Left lung (tissue), 10 donors: ENCODE measurements around the gene PKDCC. TPM values are rescaled to one million over a fixed set of nuclear protein-coding genes. Genes with fewer than 3 reads are reported as not detected.

Experiments
- ATAC-seq: fragments of 200-7000 bp; cut with Tn5 transposase; one replicate; pipeline ENCODE4 v1.9.1; 2020; ENCODE audit warnings: moderate library complexity
- DNase-seq, 4 donors: peaks; one replicate each; pipeline ENCODE4 v3.0.0-alpha.2; 2013 to 2020
- H3K27ac ChIP-seq, 2 donors: fragments of 200-600 bp; sonication (generic) in 1 of 2; one replicate each; pipeline versions ENCODE4 v1.5.0 to v1.8.0; 2020 to 2021
- H3K27me3 ChIP-seq, 2 donors: fragments of 200-600 bp; sonication (generic) in 1 of 2; one replicate each; pipeline versions ENCODE4 v1.5.0 to v1.8.0; 2020 to 2021
- H3K36me3 ChIP-seq, 2 donors: fragments of 200-600 bp; sonication (generic) in 1 of 2; one replicate each; pipeline versions ENCODE4 v1.5.0 to v1.8.0; 2020 to 2021
- H3K4me1 ChIP-seq, 2 donors: fragments of 200-600 bp; one replicate each; pipeline ENCODE4 v1.8.0; 2021
- H3K4me3 ChIP-seq, 2 donors: fragments of 200-600 bp; sonication (generic) in 1 of 2; one replicate each; pipeline versions ENCODE4 v1.5.0 to v1.8.0; 2020 to 2021; ENCODE audit warnings: mild to moderate bottlenecking in 1 of 2
- H3K9me3 ChIP-seq, 2 donors: fragments of 200-600 bp; sonication (generic) in 1 of 2; one replicate each; pipeline versions ENCODE4 v1.5.0 to v1.8.0; 2020 to 2021
- CTCF ChIP-seq, 2 donors: fragments of 200-600 bp; sonication (generic) in 1 of 2; IDR thresholded peaks; one replicate each; pipeline versions ENCODE4 v1.5.0 to v1.8.0; 2021; ENCODE audit warnings: antibody characterized with exemption in 2 of 2
- intact Hi-C, 2 donors: fragments of 100-400 bp; cut with DNase I; formaldehyde crosslinking; loops; one replicate each; pipeline versions ENCODE4 v1.11.2 to v1.14.2; 2022
- polyA plus RNA-seq, 6 donors: library from polyadenylated mRNA; unstranded; fragments of 120-200 nt; gene quantifications; one replicate each; pipeline ENCODE4 v1.2.1, GENCODE V29; 2013; ENCODE audit not compliant: insufficient read length in 6 of 6
- total RNA-seq, 2 donors: library from RNA; stranded (reverse); fragmentation: NEBNext Ultra II Directional; extraction: Animal tissue kit (Norgen Biotek cat#: 25700); gene quantifications; one replicate each; pipeline ENCODE4 v1.2.1, GENCODE V29; 2021
- donor health status: DM: no; HTN: yes; CAD: no.
- donor health status: DM: no; HTN: no; CAD: no.

The PKDCC gene
- total and polyA plus RNA-seq, 8 donors, result 63.1 to 224 (median 129) TPM

GRCh38 chr2:42009657-42010580 lies 37.9 kb upstream of the PKDCC start:
- Histone ChIP-seq H3K4me3 (no peak overlapping the region), H3K27me3 (no peaks in the 10 kb centered on the region), H3K4me1 (no peaks in the 10 kb centered on the region), H3K36me3 (no peaks in the 10 kb centered on the region), H3K27ac (peak overlapping the region in 1 of 2 donors; percentile 4), H3K9me3 (peaks cover 0 to 2% of the 10 kb centered on the region in 2 donors)
- ATAC-seq (no peak), DNase-seq (no peak)
- no peak for TF ChIP-seq CTCF (IDR thresholded peaks at IDR 0.05)
- intact Hi-C loops, result no loop called here

- H3K4me3 ChIP-seq, result no peak overlapping the region
- DNase-seq, result no peak
- intact Hi-C loops, result no loop called here
- no peaks in the 10 kb centered on the region for H3K9me3 ChIP-seq
- no peaks in the 10 kb centered on the region for H3K4me1 ChIP-seq
- no peaks in the 10 kb centered on the region for H3K27me3 ChIP-seq
- ATAC-seq, result no peak
- no peak for TF ChIP-seq CTCF (IDR thresholded peaks at IDR 0.05)
- no peak overlapping the region for H3K27ac ChIP-seq
- no peaks in the 10 kb centered on the region for H3K36me3 ChIP-seq
These were observed 37.0 kb upstream of the PKDCC start for GRCh38 chr2:42010743-42011298.

- Histone ChIP-seq H3K9me3 (no peaks in the 10 kb centered on the region), H3K36me3 (no peaks in the 10 kb centered on the region), H3K27me3 (no peaks in the 10 kb centered on the region), H3K27ac (no peak overlapping the region), H3K4me1 (no peaks in the 10 kb centered on the region), H3K4me3 (no peak overlapping the region)
- intact Hi-C loops, result no loop called here
- DNase-seq, result no peak
- no peak for TF ChIP-seq CTCF (IDR thresholded peaks at IDR 0.05)
- ATAC-seq, result no peak
These were observed 35.7 kb upstream of the PKDCC start for GRCh38 chr2:42012137-42012536.

- ATAC-seq, result no peak
- no peak overlapping the region for H3K4me3 ChIP-seq
These were observed 35.2 kb upstream of the PKDCC start for GRCh38 chr2:42012651-42013050.

More at GRCh38 chr2:42012651-42013050, 35.2 kb upstream of the PKDCC start:
- intact Hi-C loops, result no loop called here
- DNase-seq, result no peak
- Histone ChIP-seq H3K4me1 (no peaks in the 10 kb centered on the region), H3K36me3 (no peaks in the 10 kb centered on the region), H3K27me3 (no peaks in the 10 kb centered on the region), H3K9me3 (no peaks in the 10 kb centered on the region), H3K27ac (no peak overlapping the region)
- TF ChIP-seq CTCF (IDR thresholded peaks at IDR 0.05), result no peak
